Measurements from ENCODE around the gene ACTR8.

- TF ChIP-seq POLR2A (IDR thresholded peaks at IDR 0.05) (no peak), CTCF (IDR thresholded peaks at IDR 0.05) (no peak), POLR2AphosphoS5 (IDR thresholded peaks at IDR 0.05) (no peak)
These were observed 22.8 kb downstream of the ACTR8 start for GRCh38 chr3:53859178-53859577.

All from prostate gland (tissue), 2 donors.